ENCODE results near the gene ISG15.

- TF ChIP-seq SUZ12 (IDR thresholded peaks at IDR 0.05; ENCODE audit: extremely low read depth, insufficient read depth, insufficient read length) (no peak), ZNF274 (IDR thresholded peaks at IDR 0.05; ENCODE audit: low read depth, low read length) (no peak), YY1 (IDR thresholded peaks at IDR 0.05; ENCODE audit: insufficient read depth, insufficient read length) (no peak)
These were observed 20.6 kb downstream of the ISG15 start for GRCh38 chr1:1033731-1034438.
